GM23338 (cell line): ENCODE data around the gene PLS3. TPM values are rescaled to one million over a fixed set of nuclear protein-coding genes. Genes with fewer than 3 reads are reported as not detected.

Experiments
- ATAC-seq: fragments of 200-7000 bp; cut with Tn5 transposase; 3 replicates; pipeline ENCODE4 v1.9.1; 2020
- DNase-seq: peaks from one replicate; pipeline ENCODE4 v3.0.0-alpha.2; 2015; ENCODE audit warnings: low spot score
- H2AFZ ChIP-seq: fragments of 200-600 bp; sonication (generic); 2 replicates; pipeline ENCODE4 v1.8.0; 2016; ENCODE audit warnings: antibody characterized with exemption, mild to moderate bottlenecking, moderate library complexity
- H3F3A ChIP-seq: fragments of 200-600 bp; sonication (generic); replicated peaks from 2 replicates; pipeline ENCODE4 v1.8.0; 2017; ENCODE audit warnings: antibody characterized with exemption, mixed run types, low read depth
- H3K27ac ChIP-seq: fragments of 200-600 bp; sonication (generic); 2 replicates; pipeline ENCODE4 v1.6.1; 2016; ENCODE audit warnings: low read depth
- H3K27me3 ChIP-seq: fragments of 200-600 bp; sonication (generic); 2 replicates; pipeline ENCODE4 v1.8.0; 2016; ENCODE audit warnings: mild to moderate bottlenecking, mixed run types, moderate library complexity; ENCODE audit not compliant: insufficient read depth
- H3K36me3 ChIP-seq: fragments of 200-600 bp; sonication (generic); 2 replicates; pipeline ENCODE4 v1.8.0; 2016; ENCODE audit warnings: mild to moderate bottlenecking; ENCODE audit not compliant: insufficient read depth
- H3K4me1 ChIP-seq: fragments of 200-600 bp; sonication (generic); 2 replicates; pipeline ENCODE4 v1.8.0; 2016; ENCODE audit warnings: mild to moderate bottlenecking, moderate library complexity; ENCODE audit not compliant: insufficient read depth
- H3K4me2 ChIP-seq: fragments of 200-600 bp; sonication (generic); 2 replicates; pipeline ENCODE4 v1.7.1; 2017; ENCODE audit warnings: mixed run types
- H3K4me3 ChIP-seq: fragments of 200-600 bp; sonication (generic); 2 replicates; pipeline ENCODE4 v1.6.1; 2016; ENCODE audit warnings: mixed run types
- H3K79me2 ChIP-seq: fragments of 200-600 bp; sonication (generic); replicated peaks from 2 replicates; pipeline ENCODE4 v1.8.0; 2017; ENCODE audit warnings: mild to moderate bottlenecking; ENCODE audit not compliant: insufficient read depth
- H3K9me2 ChIP-seq: fragments of 200-600 bp; sonication (generic); 2 replicates; pipeline ENCODE4 v1.8.0; 2017; ENCODE audit not compliant: insufficient read depth
- H4K20me1 ChIP-seq: fragments of 200-600 bp; sonication (generic); replicated peaks from 2 replicates; pipeline ENCODE4 v1.8.0; 2017; ENCODE audit warnings: mild to moderate bottlenecking; ENCODE audit not compliant: insufficient read depth
- H3K27ac Mint-ChIP-seq: 2 replicates; pipeline ENCODE4 v1.8.0; 2020; ENCODE audit warnings: inconsistent platforms, mild to moderate bottlenecking, moderate library complexity, mixed read lengths
- H3K27me3 Mint-ChIP-seq: 3 replicates; pipeline ENCODE4 v1.8.0; 2022; ENCODE audit warnings: low read depth, mild to moderate bottlenecking, moderate library complexity, mixed read lengths, inconsistent platforms; ENCODE audit not compliant: insufficient read depth, poor library complexity
- H3K36me3 Mint-ChIP-seq: 3 replicates; pipeline ENCODE4 v1.8.0; 2021; ENCODE audit warnings: low read depth, mild to moderate bottlenecking, inconsistent platforms, moderate library complexity, mixed read lengths
- H3K4me1 Mint-ChIP-seq: 3 replicates; pipeline ENCODE4 v1.8.0; 2020; ENCODE audit warnings: mild to moderate bottlenecking, inconsistent platforms, mixed read lengths
- H3K4me3 Mint-ChIP-seq: 3 replicates; pipeline ENCODE4 v1.8.0; 2021; ENCODE audit warnings: moderate library complexity, mild to moderate bottlenecking, inconsistent platforms, mixed read lengths
- H3K9me3 Mint-ChIP-seq: 3 replicates; pipeline ENCODE4 v1.8.0; 2020; ENCODE audit warnings: moderate library complexity, mild to moderate bottlenecking, inconsistent platforms, mixed read lengths
- CREB1 ChIP-seq: fragments of 250-450 bp; sonication (Bioruptor Pico); IDR thresholded peaks from 2 replicates; pipeline ENCODE4 v1.5.0; 2020; ENCODE audit warnings: low read depth, mild to moderate bottlenecking, moderate library complexity
- EZH2 ChIP-seq: fragments of 200-600 bp; sonication (generic); IDR thresholded peaks from one replicate; pipeline ENCODE4 v1.8.0; 2017; ENCODE audit warnings: antibody characterized with exemption, mild to moderate bottlenecking, low read depth; ENCODE audit not compliant: unreplicated experiment
- EZH2phosphoT487 ChIP-seq: fragments of 200-600 bp; sonication (generic); IDR thresholded peaks from one replicate; pipeline ENCODE4 v1.8.1; 2018; ENCODE audit warnings: antibody characterized with exemption; ENCODE audit not compliant: unreplicated experiment
- NANOG ChIP-seq: IDR thresholded peaks from 2 replicates; pipeline ENCODE4 v1.6.1; 2016; ENCODE audit warnings: antibody characterized with exemption, borderline replicate concordance
- STAT1 ChIP-seq: IDR thresholded peaks from one replicate; pipeline ENCODE4 v1.6.1; 2016; ENCODE audit warnings: antibody characterized with exemption; ENCODE audit not compliant: unreplicated experiment
- ZNF114 ChIP-seq: fragments of 250-450 bp; sonication (Bioruptor Pico); IDR thresholded peaks from 2 replicates; pipeline ENCODE4 v1.5.0; 2020; ENCODE audit warnings: mild to moderate bottlenecking, moderate library complexity
- ZNF331 ChIP-seq: fragments of 250-450 bp; sonication (Bioruptor Pico); IDR thresholded peaks from 2 replicates; pipeline ENCODE4 v1.5.0; 2020; ENCODE audit warnings: low read depth, mild to moderate bottlenecking, moderate library complexity
- polyA plus RNA-seq: library from polyadenylated mRNA; unstranded; fragments of >200 nt; fragmentation: Nextera tagmentation; extraction: Ambion mirVana; gene quantifications from 2 replicates; pipeline ENCODE4 v1.2.1, GENCODE V29; 2016
- total RNA-seq: library from RNA; depleted of rRNA; stranded (reverse); fragments of >200 nt; shearing (Covaris generic); gene quantifications from 2 replicates; pipeline ENCODE4 v1.2.3, GENCODE V29; 2014
- TF ChIP-seq, protein P1 (sequence below): IDR thresholded peaks from one replicate; pipeline ENCODE4 v1.6.1; 2018; ENCODE audit warnings: antibody characterized with exemption; ENCODE audit not compliant: unreplicated experiment
- TF ChIP-seq, protein P2 (sequence below): fragments of 250-450 bp; sonication (Bioruptor Pico); IDR thresholded peaks from 2 replicates; pipeline ENCODE4 v1.5.0; 2020; ENCODE audit warnings: mild to moderate bottlenecking, moderate library complexity

PLS3 gene
- total and polyA plus RNA-seq, 2 experiments from 2014 or later = 81.6 to 128 TPM

DNA sequence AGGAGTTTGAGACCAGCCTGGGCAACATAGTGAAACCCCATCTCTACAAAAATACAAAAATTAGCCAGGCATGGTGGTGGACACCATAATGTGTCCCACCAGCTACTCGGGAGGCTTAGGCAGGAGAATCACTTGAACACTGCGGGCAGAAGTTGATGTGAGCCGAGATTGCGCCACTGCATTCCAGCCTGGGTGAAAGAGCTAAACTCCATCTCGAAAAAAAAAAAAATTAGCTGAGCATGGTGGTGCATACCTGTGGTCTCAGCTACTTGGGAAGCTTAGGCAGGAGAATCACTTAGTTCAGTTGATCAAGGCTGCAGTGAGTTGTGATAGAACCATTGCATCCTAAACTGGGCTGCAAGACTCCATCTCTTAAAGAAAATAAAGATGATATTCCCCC, 91.2 kb downstream of the PLS3 start (continued):
- TF ChIP-seq, protein P1, sequence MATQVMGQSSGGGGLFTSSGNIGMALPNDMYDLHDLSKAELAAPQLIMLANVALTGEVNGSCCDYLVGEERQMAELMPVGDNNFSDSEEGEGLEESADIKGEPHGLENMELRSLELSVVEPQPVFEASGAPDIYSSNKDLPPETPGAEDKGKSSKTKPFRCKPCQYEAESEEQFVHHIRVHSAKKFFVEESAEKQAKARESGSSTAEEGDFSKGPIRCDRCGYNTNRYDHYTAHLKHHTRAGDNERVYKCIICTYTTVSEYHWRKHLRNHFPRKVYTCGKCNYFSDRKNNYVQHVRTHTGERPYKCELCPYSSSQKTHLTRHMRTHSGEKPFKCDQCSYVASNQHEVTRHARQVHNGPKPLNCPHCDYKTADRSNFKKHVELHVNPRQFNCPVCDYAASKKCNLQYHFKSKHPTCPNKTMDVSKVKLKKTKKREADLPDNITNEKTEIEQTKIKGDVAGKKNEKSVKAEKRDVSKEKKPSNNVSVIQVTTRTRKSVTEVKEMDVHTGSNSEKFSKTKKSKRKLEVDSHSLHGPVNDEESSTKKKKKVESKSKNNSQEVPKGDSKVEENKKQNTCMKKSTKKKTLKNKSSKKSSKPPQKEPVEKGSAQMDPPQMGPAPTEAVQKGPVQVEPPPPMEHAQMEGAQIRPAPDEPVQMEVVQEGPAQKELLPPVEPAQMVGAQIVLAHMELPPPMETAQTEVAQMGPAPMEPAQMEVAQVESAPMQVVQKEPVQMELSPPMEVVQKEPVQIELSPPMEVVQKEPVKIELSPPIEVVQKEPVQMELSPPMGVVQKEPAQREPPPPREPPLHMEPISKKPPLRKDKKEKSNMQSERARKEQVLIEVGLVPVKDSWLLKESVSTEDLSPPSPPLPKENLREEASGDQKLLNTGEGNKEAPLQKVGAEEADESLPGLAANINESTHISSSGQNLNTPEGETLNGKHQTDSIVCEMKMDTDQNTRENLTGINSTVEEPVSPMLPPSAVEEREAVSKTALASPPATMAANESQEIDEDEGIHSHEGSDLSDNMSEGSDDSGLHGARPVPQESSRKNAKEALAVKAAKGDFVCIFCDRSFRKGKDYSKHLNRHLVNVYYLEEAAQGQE = no peak
- no peak for TF ChIP-seq ZNF114 (CRISPR knock-in tag)
- no peak for TF ChIP-seq CREB1 (CRISPR knock-in tag)

DNA sequence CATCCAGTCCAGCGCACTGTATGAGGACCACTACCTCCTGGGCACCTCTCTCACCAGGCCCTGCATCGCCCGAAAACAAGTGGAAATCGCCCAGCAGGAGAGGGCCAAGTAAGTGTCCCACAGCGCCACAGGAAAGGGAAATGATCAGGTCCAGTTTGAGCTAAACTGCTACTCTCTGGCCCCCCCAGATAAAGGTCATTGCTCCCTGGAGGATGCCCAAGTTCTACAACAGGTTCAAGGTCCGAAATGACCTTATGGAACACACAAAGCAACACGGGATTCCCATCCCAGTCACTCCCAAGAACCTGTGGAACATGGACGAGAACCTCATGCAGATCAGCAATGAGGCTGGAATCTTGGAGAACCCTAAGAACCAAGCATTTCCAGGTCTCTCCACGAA, 104.1 kb downstream of the PLS3 start:
- Mint-ChIP-seq H3K4me1 (no peaks in the 10 kb centered on the region), H3K4me3 (no peak overlapping the region), H3K27ac (no peak overlapping the region), H3K9me3 (peaks cover 3% of the 10 kb centered on the region; the same call in 2 of the 3 replicates), H3K27me3 (no peaks in the 10 kb centered on the region), H3K36me3 (peaks cover 3% of the 10 kb centered on the region; the same call in 1 of the 3 replicates)
- H3K27me3 ChIP-seq = no peaks in the 10 kb centered on the region
- no peak overlapping the region for H3K4me2 ChIP-seq
- no peaks in the 10 kb centered on the region for H4K20me1 ChIP-seq
- TF ChIP-seq, protein P1 = no peak
- TF ChIP-seq NANOG (no peak), CREB1 (CRISPR knock-in tag) (no peak), STAT1 (no peak), ZNF114 (CRISPR knock-in tag) (no peak), EZH2phosphoT487 (no peak), ZNF331 (CRISPR knock-in tag) (no peak), EZH2 (no peak)
- TF ChIP-seq, protein P2, sequence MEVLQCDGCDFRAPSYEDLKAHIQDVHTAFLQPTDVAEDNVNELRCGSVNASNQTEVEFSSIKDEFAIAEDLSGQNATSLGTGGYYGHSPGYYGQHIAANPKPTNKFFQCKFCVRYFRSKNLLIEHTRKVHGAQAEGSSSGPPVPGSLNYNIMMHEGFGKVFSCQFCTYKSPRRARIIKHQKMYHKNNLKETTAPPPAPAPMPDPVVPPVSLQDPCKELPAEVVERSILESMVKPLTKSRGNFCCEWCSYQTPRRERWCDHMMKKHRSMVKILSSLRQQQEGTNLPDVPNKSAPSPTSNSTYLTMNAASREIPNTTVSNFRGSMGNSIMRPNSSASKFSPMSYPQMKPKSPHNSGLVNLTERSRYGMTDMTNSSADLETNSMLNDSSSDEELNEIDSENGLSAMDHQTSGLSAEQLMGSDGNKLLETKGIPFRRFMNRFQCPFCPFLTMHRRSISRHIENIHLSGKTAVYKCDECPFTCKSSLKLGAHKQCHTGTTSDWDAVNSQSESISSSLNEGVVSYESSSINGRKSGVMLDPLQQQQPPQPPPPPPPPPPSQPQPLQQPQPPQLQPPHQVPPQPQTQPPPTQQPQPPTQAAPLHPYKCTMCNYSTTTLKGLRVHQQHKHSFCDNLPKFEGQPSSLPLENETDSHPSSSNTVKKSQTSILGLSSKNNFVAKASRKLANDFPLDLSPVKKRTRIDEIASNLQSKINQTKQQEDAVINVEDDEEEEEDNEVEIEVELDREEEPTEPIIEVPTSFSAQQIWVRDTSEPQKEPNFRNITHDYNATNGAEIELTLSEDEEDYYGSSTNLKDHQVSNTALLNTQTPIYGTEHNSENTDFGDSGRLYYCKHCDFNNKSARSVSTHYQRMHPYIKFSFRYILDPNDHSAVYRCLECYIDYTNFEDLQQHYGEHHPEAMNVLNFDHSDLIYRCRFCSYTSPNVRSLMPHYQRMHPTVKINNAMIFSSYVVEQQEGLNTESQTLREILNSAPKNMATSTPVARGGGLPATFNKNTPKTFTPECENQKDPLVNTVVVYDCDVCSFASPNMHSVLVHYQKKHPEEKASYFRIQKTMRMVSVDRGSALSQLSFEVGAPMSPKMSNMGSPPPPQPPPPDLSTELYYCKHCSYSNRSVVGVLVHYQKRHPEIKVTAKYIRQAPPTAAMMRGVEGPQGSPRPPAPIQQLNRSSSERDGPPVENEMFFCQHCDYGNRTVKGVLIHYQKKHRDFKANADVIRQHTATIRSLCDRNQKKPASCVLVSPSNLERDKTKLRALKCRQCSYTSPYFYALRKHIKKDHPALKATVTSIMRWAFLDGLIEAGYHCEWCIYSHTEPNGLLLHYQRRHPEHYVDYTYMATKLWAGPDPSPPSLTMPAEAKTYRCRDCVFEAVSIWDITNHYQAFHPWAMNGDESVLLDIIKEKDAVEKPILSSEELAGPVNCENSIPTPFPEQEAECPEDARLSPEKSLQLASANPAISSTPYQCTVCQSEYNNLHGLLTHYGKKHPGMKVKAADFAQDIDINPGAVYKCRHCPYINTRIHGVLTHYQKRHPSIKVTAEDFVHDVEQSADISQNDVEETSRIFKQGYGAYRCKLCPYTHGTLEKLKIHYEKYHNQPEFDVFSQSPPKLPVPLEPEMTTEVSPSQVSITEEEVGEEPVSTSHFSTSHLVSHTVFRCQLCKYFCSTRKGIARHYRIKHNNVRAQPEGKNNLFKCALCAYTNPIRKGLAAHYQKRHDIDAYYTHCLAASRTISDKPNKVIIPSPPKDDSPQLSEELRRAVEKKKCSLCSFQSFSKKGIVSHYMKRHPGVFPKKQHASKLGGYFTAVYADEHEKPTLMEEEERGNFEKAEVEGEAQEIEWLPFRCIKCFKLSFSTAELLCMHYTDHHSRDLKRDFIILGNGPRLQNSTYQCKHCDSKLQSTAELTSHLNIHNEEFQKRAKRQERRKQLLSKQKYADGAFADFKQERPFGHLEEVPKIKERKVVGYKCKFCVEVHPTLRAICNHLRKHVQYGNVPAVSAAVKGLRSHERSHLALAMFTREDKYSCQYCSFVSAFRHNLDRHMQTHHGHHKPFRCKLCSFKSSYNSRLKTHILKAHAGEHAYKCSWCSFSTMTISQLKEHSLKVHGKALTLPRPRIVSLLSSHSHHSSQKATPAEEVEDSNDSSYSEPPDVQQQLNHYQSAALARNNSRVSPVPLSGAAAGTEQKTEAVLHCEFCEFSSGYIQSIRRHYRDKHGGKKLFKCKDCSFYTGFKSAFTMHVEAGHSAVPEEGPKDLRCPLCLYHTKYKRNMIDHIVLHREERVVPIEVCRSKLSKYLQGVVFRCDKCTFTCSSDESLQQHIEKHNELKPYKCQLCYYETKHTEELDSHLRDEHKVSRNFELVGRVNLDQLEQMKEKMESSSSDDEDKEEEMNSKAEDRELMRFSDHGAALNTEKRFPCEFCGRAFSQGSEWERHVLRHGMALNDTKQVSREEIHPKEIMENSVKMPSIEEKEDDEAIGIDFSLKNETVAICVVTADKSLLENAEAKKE = no peak
- H3F3A ChIP-seq = no peaks in the 10 kb centered on the region
- H3K27ac ChIP-seq = no peak overlapping the region
- no peak overlapping the region for H3K4me3 ChIP-seq
- no peaks in the 10 kb centered on the region for H3K9me2 ChIP-seq
- H3K36me3 ChIP-seq = no peaks in the 10 kb centered on the region
- no peaks in the 10 kb centered on the region for H3K4me1 ChIP-seq
- no peak overlapping the region for H2AFZ ChIP-seq
- no peaks in the 10 kb centered on the region for H3K79me2 ChIP-seq
- DNase-seq (no peak), ATAC-seq (no peak)
